Cerebellar cortex (tissue), 1 donor: ENCODE results near the gene PTPRD.
A peak's percentile ranks its signal among the peaks of the same experiment; 100 is the strongest.

ENCODE experiments used
- DNase-seq: peaks from one replicate; pipeline ENCODE4 v3.0.0-alpha.2; 2015; ENCODE audit warnings: low spot score

The PTPRD gene

GRCh38 chr9:10612641-10613398, at the start of gene PTPRD:
Gene PTPRD (minus strand): TSS chr9:10613002.
- DNase-seq, result peak; percentile 18

DNA sequence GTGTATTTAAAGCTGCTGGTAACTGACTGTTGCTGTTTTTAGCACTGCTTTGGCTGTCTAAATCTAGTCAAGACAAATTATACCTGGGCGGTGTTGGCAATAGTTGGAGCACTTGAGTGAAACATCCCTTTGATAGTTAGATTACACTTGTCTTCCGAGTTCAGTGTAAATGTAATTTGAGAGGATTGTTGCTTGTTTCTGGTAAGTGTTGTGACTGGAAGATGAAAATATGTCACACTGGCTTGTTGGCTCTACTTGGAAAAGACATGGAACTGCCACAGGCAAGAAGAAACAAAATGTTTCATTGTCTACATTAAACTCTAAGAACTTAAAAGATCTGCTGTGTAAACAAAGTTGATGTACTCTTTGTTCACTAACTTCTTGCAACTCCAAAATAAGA, 49.2 kb upstream of the PTPRD start:
- no peak for DNase-seq

DNA sequence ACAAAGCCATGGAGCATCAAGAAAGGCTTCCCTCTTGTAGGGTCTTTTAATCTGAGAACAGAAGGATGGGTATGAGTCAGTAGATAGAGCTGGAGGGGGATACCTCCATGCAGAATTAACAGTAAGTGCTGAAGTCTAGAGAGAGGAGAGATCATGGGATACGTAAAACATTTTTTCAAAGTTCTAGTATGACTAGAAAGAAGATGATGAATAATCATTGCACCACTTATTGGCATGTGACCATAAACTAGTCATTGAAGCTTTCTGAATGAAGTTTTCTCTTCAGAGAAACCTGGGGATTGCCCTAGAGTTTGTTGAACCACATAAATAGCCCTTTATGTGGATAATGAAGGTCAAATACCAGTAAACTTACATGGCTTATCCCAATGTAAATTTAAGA, 48.6 kb upstream of the PTPRD start:
- DNase-seq, result no peak

DNA sequence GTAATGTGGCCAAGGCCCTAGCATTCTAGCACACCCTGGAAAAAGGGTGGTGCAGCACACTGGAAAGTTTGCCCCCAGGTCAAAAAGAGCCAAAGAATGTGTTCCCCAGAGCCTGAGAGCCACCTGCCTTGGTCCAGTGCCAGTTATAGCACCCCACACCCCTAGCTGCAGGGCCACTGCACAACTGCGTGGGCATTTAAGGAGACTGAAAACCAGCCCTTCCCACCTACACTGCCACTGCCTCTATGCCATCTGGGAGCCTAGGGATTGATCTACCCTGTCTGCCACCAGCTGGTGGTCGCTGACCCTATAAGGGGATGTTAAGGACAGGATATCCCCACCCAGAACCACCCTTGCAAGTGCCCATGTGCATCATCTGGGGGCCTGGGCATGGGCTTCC, 38.2 kb upstream of the PTPRD start:
- DNase-seq, result no peak

GRCh38 chr9:10649076-10649475, 36.3 kb upstream of the PTPRD start:
- DNase-seq, result no peak

DNA sequence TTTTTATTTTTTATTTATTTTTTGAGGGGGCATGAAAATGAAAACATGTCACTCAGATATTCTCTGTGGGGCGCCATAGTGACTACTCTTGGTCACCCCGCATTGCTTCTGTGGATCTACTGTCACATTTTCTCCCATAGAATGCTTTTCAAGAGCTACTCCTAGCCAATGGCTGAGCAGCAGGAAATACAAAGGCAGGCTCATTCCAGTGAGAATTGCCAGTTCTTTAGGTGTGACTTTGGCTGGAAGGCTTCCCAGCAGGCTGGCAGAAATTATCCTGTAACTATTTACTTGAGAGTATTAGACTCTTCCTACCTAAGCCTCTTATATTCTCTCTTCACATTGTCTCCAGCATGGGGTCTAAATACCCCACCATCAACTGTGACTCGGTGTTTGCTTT, 21.0 kb upstream of the PTPRD start:
- DNase-seq, result no peak

GRCh38 chr9:10614196-10614800, 1.5 kb upstream of the PTPRD start:
- DNase-seq, result no peak

DNA sequence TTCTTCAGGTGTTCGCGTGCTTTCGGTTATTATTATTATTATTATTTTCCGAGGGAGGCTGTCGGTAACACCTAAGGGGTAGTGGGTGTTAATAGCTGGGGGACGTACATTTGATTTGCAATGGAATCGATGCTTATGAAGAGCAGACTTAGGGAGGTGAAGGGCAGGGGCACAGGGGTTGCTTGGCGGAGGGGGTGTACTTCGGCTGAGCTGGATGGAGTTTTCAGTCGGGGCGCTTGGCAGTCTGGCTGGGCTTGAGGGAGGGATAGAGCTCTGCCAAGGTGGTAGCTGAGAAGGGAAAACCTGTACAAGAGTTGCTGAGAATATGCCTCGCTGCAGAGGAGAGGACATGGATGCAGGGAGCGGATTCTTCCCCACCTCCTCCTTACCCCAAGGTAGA, 617 bp upstream of the PTPRD start:
- peak; percentile 8 for DNase-seq

DNA sequence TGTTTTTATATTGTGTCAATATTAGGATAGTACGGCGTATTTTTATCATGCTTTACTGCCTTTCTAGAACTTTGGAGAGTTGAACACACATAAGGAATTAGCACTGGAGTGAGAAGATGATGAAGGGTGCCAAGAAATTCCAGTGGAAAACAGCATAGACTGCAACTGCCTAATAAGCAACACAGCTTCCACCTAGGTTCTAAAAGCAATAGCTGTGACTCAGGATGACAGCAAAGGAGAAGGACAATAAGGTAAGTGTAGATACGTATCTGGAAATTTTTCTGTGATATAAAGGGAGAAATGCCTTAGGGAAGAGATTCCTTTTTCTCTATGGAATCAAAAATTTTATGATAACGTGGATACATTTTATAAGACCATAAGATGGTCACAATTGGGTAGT, 7.4 kb downstream of the PTPRD start:
- no peak for DNase-seq

DNA sequence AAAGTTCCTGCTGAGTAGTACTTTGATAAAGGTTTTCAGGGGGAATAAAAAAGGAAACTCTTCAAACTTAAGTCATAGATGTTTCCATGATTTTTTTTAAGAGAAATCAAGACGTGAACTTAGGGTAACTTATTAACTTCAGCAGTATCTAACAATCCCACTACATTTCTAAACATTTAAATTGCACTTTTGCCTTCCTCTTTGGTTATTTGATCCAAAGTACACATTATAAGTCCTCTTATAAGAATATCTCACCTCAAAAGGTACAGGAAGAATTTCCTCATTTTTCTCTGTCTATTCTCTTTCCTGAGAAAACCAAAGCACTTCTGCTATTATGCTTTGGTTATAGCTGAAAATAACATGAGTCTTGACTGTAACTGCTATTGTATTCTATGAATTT, 7.9 kb downstream of the PTPRD start:
- no peak for DNase-seq

- no peak for DNase-seq
Measured at GRCh38 chr9:10597801-10598200, 15.0 kb downstream of the PTPRD start.

GRCh38 chr9:10594482-10594881, 18.3 kb downstream of the PTPRD start:
- no peak for DNase-seq

DNA sequence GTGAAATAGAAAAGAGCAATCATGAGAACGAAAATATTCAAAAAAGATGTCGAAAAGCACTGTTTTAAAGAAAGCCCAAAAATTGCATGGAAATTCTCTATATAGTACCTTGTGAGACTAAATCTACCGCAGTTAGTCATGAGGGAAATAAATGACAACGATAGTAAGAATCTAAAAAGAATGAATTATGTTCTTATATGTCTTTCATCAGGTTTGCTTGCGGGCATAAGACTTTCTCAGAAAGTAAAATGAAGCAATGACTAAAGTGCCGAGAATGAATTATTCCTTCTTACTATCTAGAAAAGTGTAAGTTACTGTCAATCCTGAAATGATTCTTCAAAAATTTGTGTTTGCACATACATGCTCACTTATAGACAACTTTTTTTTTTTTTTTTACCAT, 26.4 kb downstream of the PTPRD start:
- DNase-seq, result no peak

DNA sequence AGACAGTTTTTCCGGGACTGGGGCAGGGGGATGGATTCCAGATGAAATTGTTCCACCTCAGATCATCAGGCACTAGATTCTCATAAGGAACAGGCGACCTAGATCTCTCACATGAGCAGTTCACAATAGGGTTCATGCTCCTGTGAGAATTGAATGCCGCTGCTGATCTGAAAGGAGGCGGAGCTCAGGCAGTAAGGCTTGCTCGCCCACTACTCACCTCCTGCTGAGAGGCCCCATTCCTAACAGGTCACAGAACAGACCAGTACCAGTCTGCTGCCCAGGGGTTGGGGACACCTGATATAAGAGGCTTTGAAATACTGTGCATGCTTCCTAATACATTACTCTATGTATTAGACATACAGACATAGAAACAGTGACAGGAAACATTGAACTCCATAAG, 41.1 kb downstream of the PTPRD start:
- DNase-seq, result no peak

DNA sequence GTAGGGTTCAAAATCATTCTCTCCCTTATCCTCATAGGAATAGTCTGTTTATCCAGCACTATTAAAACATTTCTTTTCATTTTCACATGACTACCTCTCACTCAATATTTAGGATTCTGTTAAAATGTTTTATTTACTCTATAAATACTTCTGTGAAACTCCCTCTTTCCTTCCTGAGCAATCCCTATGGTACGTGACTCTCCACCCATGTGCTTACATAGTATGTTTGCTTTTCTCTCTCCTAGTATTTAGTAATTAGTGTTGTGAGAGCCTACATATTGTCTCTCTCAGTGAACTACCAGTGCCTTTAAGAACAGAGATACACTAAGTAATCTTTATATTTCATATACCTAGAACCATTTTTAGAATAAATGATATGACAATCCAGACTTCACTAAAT, 46.0 kb downstream of the PTPRD start:
- no peak for DNase-seq

GRCh38 chr9:10562581-10563343, 50.0 kb downstream of the PTPRD start:
- DNase-seq, result no peak

GRCh38 chr9:10548348-10548747, 64.5 kb downstream of the PTPRD start:
- DNase-seq, result no peak

DNA sequence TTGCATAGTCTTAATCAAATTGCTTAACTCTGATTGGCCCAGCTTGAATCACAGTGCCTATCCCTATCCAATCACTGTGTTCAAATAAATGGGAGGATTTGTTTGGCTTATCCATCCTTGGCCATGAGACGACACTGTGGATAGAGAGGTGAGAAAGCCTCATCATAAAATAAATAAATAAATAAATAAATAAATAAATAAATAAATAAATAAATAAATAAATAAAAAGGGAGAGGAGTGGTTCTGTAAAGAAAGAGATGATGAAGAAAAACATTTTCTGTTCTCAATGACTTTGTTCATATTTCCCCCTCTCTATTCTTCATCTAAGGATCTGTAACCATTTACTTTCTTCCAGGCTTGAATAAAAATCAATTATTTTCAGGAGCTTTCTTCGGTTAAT, 74.7 kb downstream of the PTPRD start:
- no peak for DNase-seq

- no peak for DNase-seq
Measured at GRCh38 chr9:10534850-10535249, 78.0 kb downstream of the PTPRD start.

DNA sequence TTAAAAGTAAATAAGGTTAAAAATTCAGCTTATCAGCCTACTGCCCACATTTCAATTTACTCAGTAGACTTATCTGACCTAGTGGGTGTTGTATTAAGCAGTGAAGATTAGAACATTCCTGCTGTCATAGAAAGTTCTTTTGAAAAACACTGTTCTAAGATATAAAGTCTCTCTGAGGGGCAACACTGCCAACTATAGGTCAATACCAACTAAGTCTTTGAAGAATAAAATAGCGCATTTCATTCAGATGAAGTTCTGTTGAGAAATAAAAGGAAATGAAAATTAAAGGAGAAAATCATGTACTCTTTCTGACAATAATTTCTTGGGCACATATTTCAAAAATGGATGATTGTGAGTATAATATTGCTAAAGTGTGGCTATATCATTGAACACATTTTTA, 86.8 kb downstream of the PTPRD start:
- DNase-seq, result no peak

DNA sequence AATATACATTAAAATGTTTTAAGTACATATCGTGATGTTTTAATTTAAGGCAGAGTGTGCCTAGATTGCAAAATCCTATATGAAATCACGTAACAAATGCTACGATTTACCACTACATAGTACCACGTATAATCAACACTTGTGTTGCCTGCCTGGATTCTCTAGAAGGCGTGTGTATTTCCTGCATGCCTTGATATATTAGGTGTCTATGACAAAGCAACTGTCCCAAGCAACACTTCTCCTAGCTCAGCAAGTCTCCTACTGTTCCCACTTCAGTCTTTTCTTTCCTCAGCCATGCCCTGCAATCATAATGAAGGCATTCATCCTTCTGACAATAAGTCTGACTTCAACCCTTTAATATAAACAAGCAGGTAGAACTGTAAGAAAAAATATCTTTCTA, 89.6 kb downstream of the PTPRD start:
- DNase-seq, result no peak

GRCh38 chr9:10512144-10512543, 100.7 kb downstream of the PTPRD start:
- no peak for DNase-seq

GRCh38 chr9:10488937-10489336, 123.9 kb downstream of the PTPRD start:
- DNase-seq, result no peak
